Smooth muscle cell of trachea (primary cell): ENCODE measurements around the gene PIGC. TPM values are rescaled to one million over a fixed set of nuclear protein-coding genes. Genes with fewer than 3 reads are reported as not detected.

Experiments used
- total RNA-seq: library from RNA; depleted of rRNA; stranded (reverse); fragments of >200 nt; gene quantifications from 2 replicates; pipeline ENCODE4 v1.2.1, GENCODE V29; 2014

Gene PIGC
- total RNA-seq: 12.4 and 20.8 TPM in 2 replicates

DNA sequence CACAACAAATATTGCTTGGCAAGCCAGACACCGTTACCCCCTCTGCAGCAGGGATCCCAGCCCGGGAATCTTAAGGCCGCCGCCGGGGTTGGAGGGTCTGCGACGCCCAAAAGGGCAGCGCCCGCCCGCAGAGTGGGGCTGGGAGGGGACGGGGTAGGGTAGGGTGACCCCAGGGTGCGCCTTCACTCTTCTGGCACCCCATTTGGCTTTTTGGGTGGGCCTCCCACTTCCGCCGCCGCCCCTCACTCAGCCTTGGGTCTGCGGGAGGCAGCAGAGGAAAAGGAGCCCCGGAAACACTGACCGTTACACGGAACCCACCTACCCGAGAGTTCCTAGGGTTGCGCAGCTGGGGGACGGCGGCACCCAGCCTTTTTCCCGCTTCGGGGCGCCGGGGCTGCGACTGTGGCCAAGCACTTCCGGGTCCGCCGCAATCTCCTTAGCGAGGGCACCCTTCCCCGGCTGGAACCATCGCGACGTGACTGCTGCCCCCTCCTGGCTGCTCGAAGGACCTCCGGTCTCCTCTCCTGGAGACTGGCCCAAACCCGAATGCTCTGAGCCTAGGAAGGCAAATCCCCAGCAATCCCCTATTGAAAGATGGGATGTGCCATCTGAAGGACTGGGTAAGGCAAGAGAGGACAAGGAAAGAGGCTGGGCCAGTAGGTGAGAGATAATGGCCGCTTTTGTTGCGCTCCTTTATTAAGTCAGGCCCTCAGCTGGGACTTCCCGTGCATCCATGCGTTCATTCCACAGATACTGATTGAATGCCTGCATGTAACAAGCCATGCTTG, at the start of gene PIGC:
Gene PIGC (minus strand): TSS at position 404 of the 788 bp plus-strand sequence. CDS start 1,447 bp downstream, outside the sequence.

DNA sequence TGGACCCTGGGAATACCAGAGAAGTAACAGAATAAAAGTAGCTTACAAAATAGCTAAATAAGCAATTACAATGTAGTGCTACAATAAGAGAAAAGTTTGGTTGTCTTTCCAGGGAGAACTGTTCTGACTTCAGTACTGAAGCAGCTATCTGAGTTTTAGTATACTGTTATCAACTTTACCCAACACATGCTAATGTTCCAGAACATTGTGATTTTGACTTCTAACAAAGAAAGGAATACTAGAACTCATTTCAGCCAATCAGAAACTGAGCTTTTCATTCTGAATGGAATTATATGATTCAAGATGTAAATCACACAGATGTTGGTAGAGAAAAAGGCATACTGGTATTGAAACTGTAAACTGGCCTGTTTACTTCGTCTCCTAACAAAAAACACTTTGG, 23.5 kb downstream of the PIGC start, which contains the start of gene C1orf105:
Gene C1orf105 (plus strand): TSS at position 301 of the 400 bp plus-strand sequence. CDS start 201 bp downstream, outside the sequence.

Other genes with a start within 250 kb of the PIGC start
- not detected in 2 replicates for gene C1orf105, start 23.4 kb downstream of the PIGC start, total RNA-seq
- gene SUCO, start 89.1 kb upstream of the PIGC start, total RNA-seq: 26.6 and 40.0 TPM in 2 replicates
- gene FASLG, start 215.0 kb upstream of the PIGC start, total RNA-seq: not detected in 2 replicates